IMR-90 (cell line): Measurements from ENCODE around the gene MMP2. TPM values are rescaled to one million over a fixed set of nuclear protein-coding genes. Genes with fewer than 3 reads are reported as not detected.

Experiments used
- ATAC-seq: fragments of 200-7000 bp; cut with Tn5 transposase; 2 replicates; pipeline ENCODE4 v1.9.1; 2020; ENCODE audit warnings: low read depth, mild to moderate bottlenecking, moderate library complexity
- BruUV-seq: library from RNA; stranded (reverse); fragments of 400-500 nt; replicated peaks from 2 replicates; lab custom pipeline; 2021; lab: Mats Ljungman, UMichigan
- CTCF ChIA-PET: fragments of 300-600 bp; formaldehyde crosslinking; extraction: SDS; loops from one replicate; lab custom pipeline; 2021; ENCODE audit warnings: antibody characterized with exemption; lab: Yijun Ruan, JAX
- POLR2A ChIA-PET: fragments of 300-600 bp; sonication (Branson Sonifier 250); formaldehyde crosslinking; loops from one replicate; lab custom pipeline; 2022; ENCODE audit warnings: antibody characterized with exemption; ENCODE audit not compliant: unreplicated experiment; lab: Charles Lee
- DNase-seq: peaks from one replicate; pipeline ENCODE4 v3.0.0; 2013
- H2AFZ ChIP-seq: replicated peaks from 2 replicates; pipeline ENCODE3; 2013; ENCODE audit warnings: low read length, mild to moderate bottlenecking; ENCODE audit not compliant: poor library complexity
- H2AK5ac ChIP-seq: 2 replicates; pipeline ENCODE4 v1.6.1; 2013; ENCODE audit warnings: low read depth, low read length, inconsistent platforms
- H2AK9ac ChIP-seq: replicated peaks from 2 replicates; pipeline ENCODE3; 2013; ENCODE audit warnings: mild to moderate bottlenecking, low read depth, low read length, moderate library complexity; ENCODE audit not compliant: poor library complexity
- H2BK120ac ChIP-seq: 2 replicates; pipeline ENCODE4 v1.6.1; 2013; ENCODE audit warnings: low read depth, low read length, inconsistent platforms
- H2BK15ac ChIP-seq: 3 replicates; pipeline ENCODE4 v1.6.1; 2013; ENCODE audit warnings: low read depth, low read length, inconsistent platforms
- H2BK20ac ChIP-seq: 2 replicates; pipeline ENCODE4 v1.6.1; 2013; ENCODE audit warnings: low read depth, mild to moderate bottlenecking, inconsistent platforms, low read length, moderate library complexity
- H2BK5ac ChIP-seq: 2 replicates; pipeline ENCODE4 v1.6.1; 2013; ENCODE audit warnings: mild to moderate bottlenecking, low read depth, low read length, inconsistent platforms; ENCODE audit not compliant: poor library complexity, severe bottlenecking
- H3K14ac ChIP-seq: replicated peaks from 2 replicates; pipeline ENCODE4 v1.6.1; 2013; ENCODE audit warnings: low read depth, low read length, inconsistent platforms
- H3K18ac ChIP-seq: 2 replicates; pipeline ENCODE4 v1.6.1; 2013; ENCODE audit warnings: low read depth, low read length, control low read depth
- H3K23ac ChIP-seq: 2 replicates; pipeline ENCODE4 v1.6.1; 2013; ENCODE audit warnings: low read depth, low read length, inconsistent platforms
- H3K27ac ChIP-seq: 2 replicates; pipeline ENCODE4 v1.5.1; 2013; ENCODE audit warnings: mild to moderate bottlenecking, control low read depth, low read length; ENCODE audit not compliant: insufficient read depth
- H3K27me3 ChIP-seq: 2 replicates; pipeline ENCODE4 v1.6.1; 2013; ENCODE audit warnings: low read length; ENCODE audit not compliant: control insufficient read depth, insufficient read depth
- H3K36me3 ChIP-seq: 2 replicates; pipeline ENCODE4 v1.6.1; 2013; ENCODE audit warnings: low read length, mixed read lengths; ENCODE audit not compliant: control insufficient read depth, insufficient read depth
- H3K4ac ChIP-seq: 2 replicates; pipeline ENCODE4 v1.6.1; 2013; ENCODE audit warnings: low read depth, low read length, inconsistent platforms
- H3K4me1 ChIP-seq: 2 replicates; pipeline ENCODE4 v1.6.1; 2013; ENCODE audit warnings: low read length, mixed read lengths; ENCODE audit not compliant: control insufficient read depth, insufficient read depth
- H3K4me2 ChIP-seq: 2 replicates; pipeline ENCODE4 v1.6.1; 2013; ENCODE audit warnings: low read depth, mild to moderate bottlenecking, control low read depth, low read length, moderate library complexity
- H3K4me3 ChIP-seq: 2 replicates; pipeline ENCODE4 v1.5.1; 2013; ENCODE audit warnings: low read depth, mild to moderate bottlenecking, control low read depth, low read length, moderate library complexity; ENCODE audit not compliant: insufficient read depth
- H3K56ac ChIP-seq: 2 replicates; pipeline ENCODE4 v1.6.1; 2013; ENCODE audit warnings: low read length, inconsistent platforms; ENCODE audit not compliant: insufficient read depth; ENCODE audit errors: extremely low read depth
- H3K79me1 ChIP-seq, 2 experiments: 2 replicates each; pipeline ENCODE4 v1.6.1; 2013; ENCODE audit warnings: low read length in 2 of 2, inconsistent platforms in 1 of 2, low read depth in 1 of 2
- H3K9ac ChIP-seq: 2 replicates; pipeline ENCODE4 v1.6.1; 2013; ENCODE audit warnings: low read depth, low read length, control low read depth
- H3K9me1 ChIP-seq: 2 replicates; pipeline ENCODE4 v1.6.1; 2013; ENCODE audit warnings: low read length, inconsistent platforms; ENCODE audit not compliant: insufficient read depth
- H3K9me3 ChIP-seq: 2 replicates; pipeline ENCODE4 v1.6.1; 2013; ENCODE audit warnings: low read length; ENCODE audit not compliant: control insufficient read depth, insufficient read depth
- H4K20me1 ChIP-seq: 2 replicates; pipeline ENCODE4 v1.6.1; 2013; ENCODE audit warnings: low read length, inconsistent platforms; ENCODE audit not compliant: insufficient read depth
- H4K5ac ChIP-seq: 2 replicates; pipeline ENCODE4 v1.6.1; 2013; ENCODE audit warnings: mild to moderate bottlenecking, low read depth, low read length, control low read depth
- H4K8ac ChIP-seq, 2 experiments: 2 replicates each; pipeline ENCODE4 v1.6.1; 2013; ENCODE audit warnings: low read depth in 2 of 2, low read length in 2 of 2, control low read depth in 1 of 2, inconsistent platforms in 1 of 2
- H4K91ac ChIP-seq: 2 replicates; pipeline ENCODE4 v1.6.1; 2013; ENCODE audit warnings: low read depth, low read length, inconsistent platforms; ENCODE audit not compliant: insufficient read depth
- NFE2L2 ChIP-seq: fragments of 150-350 bp; IDR thresholded peaks from 2 replicates; pipeline ENCODE4 v1.6.1; 2016; ENCODE audit warnings: low read depth, mild to moderate bottlenecking, low read length
- WGBS, 2 experiments: methylation state at CpG; one replicate each; pipeline versions ENCODE4 v1.1.5 to v1.1.7; 2013; ENCODE audit warnings: missing lambda C conversion rate in 2 of 2; ENCODE audit not compliant: insufficient read length in 1 of 2; ENCODE audit errors: extremely low coverage in 2 of 2; 5-methylcytosine and 5-hydroxymethylcytosine counted together
- dilution Hi-C: fragments of 300-500 bp; cut with HindIII; formaldehyde crosslinking; loops from one replicate; pipeline ENCODE4 v1.14.3; 2018; ENCODE audit warnings: low sequenced_read_pairs; ENCODE audit not compliant: unreplicated experiment
- in situ Hi-C: fragments of 300-500 bp; cut with MboI; formaldehyde crosslinking; loops from 3 replicates; pipeline ENCODE4 v1.14.3; 2019; ENCODE audit warnings: low sequenced_read_pairs, inconsistent platforms, mixed read lengths
- intact Hi-C: fragments of 100-400 bp; cut with micrococcal nuclease; formaldehyde crosslinking; loops from 2 replicates; pipeline ENCODE4 v1.10.0; 2022
- polyA plus RNA-seq, 3 experiments: library from polyadenylated mRNA; depleted of rRNA; stranded (reverse); fragments of >200 nt; gene quantifications; 2 replicates each; pipeline ENCODE4 v1.2.3, GENCODE V29; 2012; ENCODE audit warnings: low replicate concordance in 1 of 3
- total RNA-seq: library from RNA; depleted of rRNA; stranded (reverse); fragments of >200 nt; gene quantifications from 2 replicates; pipeline ENCODE4 v1.2.3, GENCODE V29; 2012
- TF ChIP-seq, protein P1 (sequence below): fragments of 150-350 bp; IDR thresholded peaks from 2 replicates; pipeline ENCODE4 v1.6.1; 2016; ENCODE audit warnings: low read depth, mild to moderate bottlenecking, low read length, moderate library complexity, borderline replicate concordance

The MMP2 gene
- total and polyA plus RNA-seq, 2 of the 4 experiments (the other 2 are of a cell fraction) = 240 to 574 TPM

DNA sequence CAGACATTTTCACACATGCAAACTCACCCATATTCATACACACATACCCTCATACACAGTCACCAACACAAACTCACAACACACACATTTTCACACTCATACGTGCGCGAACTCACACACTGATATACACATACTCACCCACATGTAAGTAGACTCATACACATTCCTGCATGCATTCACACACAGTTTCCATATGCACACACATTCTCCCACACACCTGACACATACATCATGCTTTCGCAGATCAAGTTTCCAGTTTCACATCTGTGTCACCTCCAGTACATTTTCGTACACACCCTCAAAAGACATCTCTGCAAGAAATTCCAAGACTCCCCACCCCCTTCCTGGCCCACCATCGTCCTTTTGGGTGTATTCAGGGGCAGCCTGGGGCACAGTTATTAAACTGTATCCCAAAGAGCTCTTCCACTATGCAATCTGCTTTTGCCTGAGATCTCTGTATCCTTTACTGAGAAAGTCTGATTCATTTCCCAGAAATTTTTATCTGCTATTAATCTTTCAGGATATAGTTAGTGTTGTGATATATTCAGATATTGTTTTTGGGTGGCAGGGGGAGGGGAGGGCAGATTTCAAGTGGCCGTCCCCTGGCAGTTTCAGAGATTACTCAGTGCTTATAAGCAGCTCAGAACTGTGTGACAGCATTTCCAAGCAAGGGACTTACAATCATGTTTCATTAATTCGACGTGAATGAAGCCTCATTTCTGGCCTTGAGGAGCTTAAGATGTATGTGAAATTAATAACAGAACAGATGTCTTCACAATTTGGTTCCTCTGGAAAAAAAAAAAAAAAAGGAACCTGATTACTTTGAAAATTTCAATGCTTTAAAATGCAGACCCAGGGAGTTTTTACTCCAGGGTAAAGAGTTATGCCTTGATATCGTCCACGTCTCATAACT is 35.3 kb upstream of the MMP2 start:
- H2BK15ac ChIP-seq = no peak overlapping the region
- H4K8ac ChIP-seq = no peak overlapping the region
- no peak overlapping the region for H3K56ac ChIP-seq
- H3K27me3 ChIP-seq = no peaks in the 10 kb centered on the region; the same call in 1 of the 2 replicates
- dilution Hi-C loops = no loop called here
- H3K18ac ChIP-seq = no peak overlapping the region
- H3K79me1 ChIP-seq = no peaks in the 10 kb centered on the region
- no TSS peak for BruUV-seq
- H3K4me1 ChIP-seq = no peaks in the 10 kb centered on the region
- ChIA-PET POLR2A (no interaction called here), CTCF (no interaction called here)
- H2BK120ac ChIP-seq = no peak overlapping the region
- H2BK5ac ChIP-seq = no peak overlapping the region
- H2BK20ac ChIP-seq = no peak overlapping the region
- no peaks in the 10 kb centered on the region for H4K20me1 ChIP-seq
- H3K4ac ChIP-seq = no peak overlapping the region
- no peak overlapping the region for H4K91ac ChIP-seq
- no peaks in the 10 kb centered on the region for H3K36me3 ChIP-seq
- H3K23ac ChIP-seq = no peak overlapping the region
- H3K9me3 ChIP-seq = no peaks in the 10 kb centered on the region
- TF ChIP-seq, protein P1, sequence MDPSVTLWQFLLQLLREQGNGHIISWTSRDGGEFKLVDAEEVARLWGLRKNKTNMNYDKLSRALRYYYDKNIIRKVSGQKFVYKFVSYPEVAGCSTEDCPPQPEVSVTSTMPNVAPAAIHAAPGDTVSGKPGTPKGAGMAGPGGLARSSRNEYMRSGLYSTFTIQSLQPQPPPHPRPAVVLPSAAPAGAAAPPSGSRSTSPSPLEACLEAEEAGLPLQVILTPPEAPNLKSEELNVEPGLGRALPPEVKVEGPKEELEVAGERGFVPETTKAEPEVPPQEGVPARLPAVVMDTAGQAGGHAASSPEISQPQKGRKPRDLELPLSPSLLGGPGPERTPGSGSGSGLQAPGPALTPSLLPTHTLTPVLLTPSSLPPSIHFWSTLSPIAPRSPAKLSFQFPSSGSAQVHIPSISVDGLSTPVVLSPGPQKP = no peak
- TF ChIP-seq NFE2L2 = no peak
- H3K4me3 ChIP-seq = no peak overlapping the region
- 55 to 57% methylated on average over 1 to 6 of the region's 11 CpGs for whole genome bisulfite sequencing, 2 experiments
- H3K14ac ChIP-seq = no peak overlapping the region
- intact Hi-C loops = no loop called here
- H3K9ac ChIP-seq = no peak overlapping the region
- H2AK9ac ChIP-seq = no peak overlapping the region
- H2AFZ ChIP-seq = no peak overlapping the region
- no peak overlapping the region for H3K27ac ChIP-seq
- H3K4me2 ChIP-seq = no peak overlapping the region
- no peak for ATAC-seq
- DNase-seq = no peak
- H4K5ac ChIP-seq = no peak overlapping the region
- in situ Hi-C loops = no loop called here
- no peaks in the 10 kb centered on the region for H3K9me1 ChIP-seq
- no peak overlapping the region for H2AK5ac ChIP-seq
